ENCODE measurements around the gene NCS1. TPM values are rescaled to one million over a fixed set of nuclear protein-coding genes. Genes with fewer than 3 reads are reported as not detected.
A peak's percentile ranks its signal among the peaks of the same experiment; 100 is the strongest.

The NCS1 gene
- total and polyA plus RNA-seq, 2 of the 8 experiments (the other 6 are each of a cell fraction or from before 2014, with no cell fraction given), result 34.7 to 47.6 TPM

DNA sequence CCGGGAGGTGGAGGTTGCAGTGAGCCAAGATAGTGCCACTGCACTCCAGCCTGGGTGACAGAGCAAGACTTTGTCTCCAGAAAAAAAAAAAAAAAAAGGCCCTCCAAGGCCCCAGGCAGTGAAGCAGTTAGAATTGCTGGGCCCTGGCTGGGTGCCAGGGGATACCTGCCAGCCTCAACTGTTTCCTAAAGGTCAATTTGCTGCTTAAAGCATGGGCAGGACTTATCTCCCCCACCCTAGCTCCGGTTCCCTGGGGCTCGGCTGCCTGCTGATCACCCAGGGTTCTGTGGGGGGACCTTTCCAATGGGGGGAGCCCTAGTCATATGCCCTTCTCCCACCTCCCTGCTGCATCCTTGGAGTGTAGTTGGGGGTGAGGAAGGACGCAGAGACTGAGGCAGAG is 25.7 kb downstream of the NCS1 start:
- Histone ChIP-seq H2BK20ac (ENCODE audit: low read length) (no peak overlapping the region), H3K23ac (ENCODE audit: insufficient read length) (no peak overlapping the region), H3K27me3 (replicated peaks in 1 of 4; ENCODE audit: control insufficient read depth in 3 of 4, extremely low read depth in 1 of 4, insufficient read depth in 3 of 4, low read length in 3 of 4) (no peaks in the 10 kb centered on the region; a peak in 1 of 7 replicates), H4K91ac (replicated peaks; ENCODE audit: insufficient read length, low read length) (no peak overlapping the region), H3K4ac (replicated peaks; ENCODE audit: insufficient read length, low read depth, low read length) (no peak overlapping the region), H3K4me3 (ENCODE audit: extremely low read depth in 1 of 4, insufficient read depth in 2 of 4, low read depth in 3 of 4, low read length in 4 of 4) (no peak overlapping the region), H4K8ac (ENCODE audit: extremely low read depth, insufficient read depth, low read length) (no peak overlapping the region), H2AFZ (ENCODE audit: low read length) (no peak overlapping the region), H4K5ac (ENCODE audit: insufficient read length, low read depth, low read length) (no peak overlapping the region), H3K79me1 (ENCODE audit: low read depth, low read length) (peaks cover 15% of the 10 kb centered on the region), H3K4me1 (replicated peaks in 1 of 4; ENCODE audit: control insufficient read depth in 3 of 4, insufficient read depth in 4 of 4, low read length in 3 of 4) (peaks cover 0 to 19% (median 11%) of the 10 kb centered on the region in 4 experiments; a peak in 6 of 7 replicates), H3K23me2 (ENCODE audit: low read depth, low read length) (no peaks in the 10 kb centered on the region), H2BK12ac (ENCODE audit: low read depth, low read length) (no peak overlapping the region), H2BK120ac (replicated peaks; ENCODE audit: low read depth, low read length) (no peak overlapping the region), H3K4me2 (ENCODE audit: insufficient read depth in 1 of 2, low read depth in 2 of 2, low read length in 2 of 2) (no peak overlapping the region), H3K56ac (replicated peaks; ENCODE audit: insufficient read length, low read depth, low read length) (no peak overlapping the region), H3K9ac (replicated peaks in 1 of 4; ENCODE audit: extremely low read depth in 1 of 4, low read depth in 3 of 4, low read length in 3 of 4) (no peak overlapping the region), H2BK5ac (ENCODE audit: low read depth, low read length) (0 out of 2 replicates have a peak overlapping the region, but pooled peaks have one; percentile 5), H2BK15ac (ENCODE audit: low read length) (no peak overlapping the region), H3K36me3 (ENCODE audit: control insufficient read depth in 2 of 4, insufficient read depth in 4 of 4, low read length in 3 of 4) (no peaks in the 10 kb centered on the region), H3K18ac (ENCODE audit: extremely low read depth, low read length) (no peak overlapping the region), H3K14ac (ENCODE audit: insufficient read length) (no peak overlapping the region), H2AK5ac (ENCODE audit: low read depth, low read length) (no peak overlapping the region), H3K27ac (ENCODE audit: low read depth, low read length) (peak overlapping the region; percentile 30; the same call in 1 of the 2 replicates), H3K9me3 (ENCODE audit: insufficient read depth in 2 of 2, low read depth in 1 of 2, low read length in 1 of 2) (no peaks in the 10 kb centered on the region), H3K79me2 (ENCODE audit: control insufficient read depth in 1 of 2, insufficient read depth in 2 of 2, low read length in 2 of 2) (peaks cover 7 to 9% of the 10 kb centered on the region in 2 experiments; a peak in 3 of 4 replicates), H4K20me1 (replicated peaks in 1 of 2; ENCODE audit: control insufficient read depth in 1 of 2, insufficient read depth in 2 of 2, low read length in 2 of 2) (peaks cover 0 to 3% of the 10 kb centered on the region in 2 experiments)
- ChIA-PET CTCF (ENCODE audit: partially characterized antibody) (interaction anchor here (0.5 to 1.5 kb wide), 6 partner anchors 22 to 90 kb away, joined by 3 to 5 read pairs (median 3); no protein-coding TSS in a partner anchor), POLR2A (ENCODE audit: partially characterized antibody) (interaction anchor here (0.6 to 1.7 kb wide), 3 partner anchors 7 to 24 kb away, joined by 4 read pairs; no protein-coding TSS in a partner anchor)
- WGBS, 2 experiments (ENCODE audit: extremely low coverage in 1 of 2, insufficient coverage in 1 of 2, insufficient read length in 1 of 2, insufficient replicate concordance in 2 of 2, low coverage in 1 of 2, low lambda C conversion rate in 2 of 2, missing lambda C conversion rate in 1 of 2), result 93% methylated on average over 4 of the region's 4 CpGs; no CpG with 5 or more reads in 1 of the 2 experiments
- DNase-seq (ENCODE audit: low read depth in 1 of 2, low spot score in 2 of 2), result no peak
- no peak for FAIRE-seq
- TF ChIP-seq KDM1A (IDR thresholded peaks at IDR 0.05; ENCODE audit: borderline replicate concordance, low read length) (no peak), TAF1 (IDR thresholded peaks at IDR 0.05; ENCODE audit: low read depth, low read length) (no peak)

Measured in H1 (cell line).